Fibroblast of lung (primary cell): ENCODE data around the gene TMEM256.

Experiments used
- CTCF ChIP-seq, 2 donors: IDR thresholded peaks in 1 of 2; conservative IDR thresholded peaks in 1 of 2; 1 replicate in 1 of 2; 2 replicates in 1 of 2; pipeline ENCODE4 v1.5.1; 2011 to 2012; ENCODE audit warnings: low read length in 2 of 2, control low read depth in 1 of 2, inconsistent platforms in 1 of 2, low read depth in 1 of 2, mild to moderate bottlenecking in 1 of 2
- EZH2 ChIP-seq: IDR thresholded peaks from 2 replicates; pipeline ENCODE4 v1.5.1; 2012; ENCODE audit warnings: low read length, control low read depth, mild to moderate bottlenecking; ENCODE audit errors: missing control alignments

DNA sequence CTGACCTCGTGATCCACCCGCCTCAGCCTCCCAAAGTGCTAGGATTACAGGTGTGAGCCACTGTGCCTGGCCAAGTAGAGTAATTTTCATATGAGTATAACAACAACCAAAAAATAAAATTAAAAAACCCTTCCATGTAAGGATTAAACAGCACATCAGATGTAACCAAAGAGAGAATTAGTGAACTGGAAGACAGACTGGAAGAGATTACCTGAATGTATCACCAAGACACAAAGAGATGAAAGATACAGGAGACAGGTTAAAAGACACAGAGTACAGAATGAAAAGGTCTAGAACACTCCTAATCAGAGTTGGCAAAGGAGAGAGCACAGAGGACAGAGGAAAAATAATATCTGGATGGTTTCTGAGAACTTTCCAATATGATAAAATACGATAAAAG lies 24.8 kb downstream of the TMEM256 start:
- TF ChIP-seq CTCF (conservative IDR thresholded peaks at IDR 0.05 in 1 of 2, IDR thresholded peaks at IDR 0.05 in 1 of 2; ENCODE audit: low read depth in 1 of 2, low read length in 2 of 2), result no peak
- TF ChIP-seq EZH2, result no peak
